Hematopoietic multipotent progenitor cell treated with erythropoietin and hydrocortisone succinate and interleukin-3 and kit ligand, for 15 days (in vitro differentiated cells): ENCODE results near the gene KRTAP9-6.
"Not testable (repeated sequence)": the region's sequence is repeated elsewhere in the genome, so short reads cannot be mapped to it uniquely, and the experiment has no call there.

Experiments used
- DNase-seq: peaks from one replicate; pipeline ENCODE4 v3.0.0-alpha.2; 2015; ENCODE audit warnings: low spot score

Gene KRTAP9-6, protein sequence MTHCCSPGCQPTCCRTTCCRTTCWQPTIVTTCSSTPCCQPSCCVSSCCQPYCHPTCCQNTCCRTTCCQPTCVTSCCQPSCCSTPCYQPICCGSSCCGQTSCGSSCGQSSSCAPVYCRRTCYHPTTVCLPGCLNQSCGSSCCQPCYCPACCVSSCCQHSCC

DNA sequence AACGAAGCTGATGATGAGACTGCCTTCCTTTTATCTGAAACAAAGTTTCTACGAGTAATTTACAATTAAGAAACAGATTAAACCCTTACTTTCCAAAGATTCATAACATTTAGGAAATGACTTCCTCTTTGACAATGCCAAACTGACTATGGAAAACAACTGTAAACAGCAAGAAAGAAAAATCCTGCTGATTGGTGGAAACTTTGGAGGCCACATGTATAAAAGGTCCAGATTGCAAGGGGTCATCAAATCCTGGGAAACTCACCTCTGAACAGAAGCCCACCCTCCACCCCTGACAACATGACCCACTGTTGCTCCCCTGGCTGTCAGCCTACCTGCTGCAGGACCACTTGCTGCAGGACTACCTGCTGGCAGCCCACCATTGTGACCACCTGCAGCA, at the start of gene KRTAP9-6:
KRTAP9-6 (plus strand) TSS at position 301 of the 400 bp plus-strand sequence; CDS start at position 301, 0 bp downstream.
- no peak for DNase-seq

DNA sequence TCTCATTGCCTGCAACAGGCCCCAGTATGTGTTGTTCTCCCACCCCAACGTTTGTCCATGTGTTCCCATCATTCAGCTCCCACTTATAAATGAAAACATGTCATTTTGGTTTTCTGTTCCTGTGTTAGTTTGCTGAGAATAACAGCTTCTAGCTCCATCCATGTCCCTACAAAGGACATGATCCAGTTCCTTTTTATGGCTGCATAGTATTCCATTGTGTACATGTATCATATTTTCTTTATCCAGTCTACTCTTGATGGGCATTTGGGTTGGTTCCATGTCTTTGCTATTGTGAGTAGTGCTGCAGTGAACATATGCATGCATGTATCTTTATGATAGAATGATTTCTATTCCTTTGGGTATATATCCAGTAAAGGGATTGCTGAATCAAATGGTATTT, 49.5 kb upstream of the KRTAP9-6 start:
- DNase-seq, result no peak

DNA sequence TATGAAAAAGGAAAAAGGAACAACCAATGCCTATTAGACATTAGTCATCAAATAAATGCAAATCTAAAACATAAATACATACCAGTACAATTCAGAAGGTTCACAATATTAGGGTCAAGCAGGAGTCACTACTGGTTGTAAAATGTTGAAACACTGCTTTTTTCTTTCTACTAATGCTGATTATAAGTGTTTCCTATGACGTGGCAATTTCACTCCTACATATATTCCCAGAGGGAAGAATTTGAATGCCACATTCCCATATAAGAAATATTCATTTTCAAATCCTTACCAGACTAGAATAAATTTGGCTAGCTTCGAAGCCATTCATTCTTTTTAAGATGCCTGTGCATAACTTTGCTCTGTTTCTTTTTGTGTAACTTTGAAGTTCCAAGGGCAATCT, 41.4 kb upstream of the KRTAP9-6 start:
- no peak for DNase-seq

DNA sequence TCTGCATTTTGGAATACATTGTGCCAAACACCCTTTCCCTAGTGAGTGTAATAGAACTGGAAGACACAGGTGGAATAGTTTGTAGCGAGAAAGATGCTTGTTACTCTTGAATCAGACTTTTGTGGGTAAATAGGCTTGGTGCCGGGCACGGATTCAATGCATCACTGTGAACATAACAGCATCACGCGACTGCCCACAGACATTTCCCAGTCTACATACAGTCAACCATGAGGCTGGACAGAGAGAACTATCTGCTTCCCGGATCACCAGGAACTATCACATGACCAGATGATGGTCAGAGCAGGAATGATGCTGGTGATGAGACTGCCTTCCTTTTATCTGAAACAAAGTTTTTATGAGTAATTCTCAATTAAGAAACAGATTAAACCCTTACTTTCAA, 39.1 kb upstream of the KRTAP9-6 start:
- DNase-seq, result no peak

DNA sequence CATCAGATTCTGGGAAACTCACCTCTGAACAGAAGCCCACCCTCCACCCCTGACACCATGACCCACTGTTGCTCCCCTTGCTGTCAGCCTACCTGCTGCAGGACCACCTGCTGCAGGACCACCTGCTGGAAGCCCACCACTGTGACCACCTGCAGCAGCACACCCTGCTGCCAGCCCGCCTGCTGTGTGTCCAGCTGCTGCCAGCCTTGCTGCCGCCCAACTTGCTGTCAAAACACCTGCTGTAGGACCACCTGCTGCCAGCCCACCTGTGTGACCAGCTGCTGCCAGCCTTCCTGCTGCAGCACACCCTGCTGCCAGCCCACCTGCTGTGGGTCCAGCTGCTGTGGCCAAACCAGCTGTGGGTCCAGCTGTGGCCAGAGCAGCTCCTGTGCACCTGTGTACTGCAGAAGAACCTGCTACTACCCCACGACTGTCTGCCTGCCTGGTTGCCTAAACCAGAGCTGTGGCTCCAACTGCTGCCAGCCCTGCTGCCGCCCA, 38.5 kb upstream of the KRTAP9-6 start, which contains the start of gene KRTAP9-2:
KRTAP9-2 (plus strand) TSS at position 51 of the 498 bp plus-strand sequence; CDS start at position 58, 7 bp downstream.
- DNase-seq, result not testable (repeated sequence)

DNA sequence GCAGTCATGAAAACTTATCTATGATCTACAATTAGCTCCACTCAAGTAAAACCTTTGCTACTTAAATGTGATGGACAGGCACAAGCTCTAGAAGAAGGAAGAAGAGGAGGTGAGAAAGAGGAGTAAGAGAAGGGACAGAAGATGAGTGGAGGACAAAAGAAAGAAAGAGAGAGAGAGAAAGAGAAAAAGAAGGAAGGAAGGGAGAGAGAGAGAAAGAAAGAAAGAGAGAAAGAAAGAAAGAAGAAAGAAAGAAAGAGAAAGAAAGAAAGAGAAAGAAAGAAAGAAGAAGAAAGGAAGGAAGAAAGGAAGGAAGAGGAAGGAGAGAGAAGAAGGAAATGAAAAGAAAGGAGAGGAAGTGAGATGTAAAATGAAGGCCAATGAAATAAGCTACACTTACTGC, 35.1 kb upstream of the KRTAP9-6 start:
- DNase-seq, result no peak

DNA sequence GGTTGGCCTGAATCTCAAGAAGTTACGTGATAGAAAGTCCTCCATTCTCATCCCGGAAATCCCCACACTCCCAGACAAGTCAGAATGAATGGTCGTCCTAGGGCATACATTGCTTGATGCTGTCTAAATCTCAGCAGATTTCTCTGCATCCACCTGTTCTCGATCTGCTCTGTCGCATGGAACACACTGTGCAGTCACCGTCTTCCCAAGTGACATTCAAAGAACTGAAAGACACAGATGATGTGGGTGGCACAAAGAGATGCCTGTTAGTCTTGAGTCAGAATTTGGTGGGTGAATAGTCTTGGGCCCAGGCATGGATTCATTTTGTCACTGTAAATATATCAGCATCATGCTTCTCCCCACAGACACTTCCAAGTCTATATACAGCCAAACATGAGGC, 33.4 kb upstream of the KRTAP9-6 start:
- no peak for DNase-seq

DNA sequence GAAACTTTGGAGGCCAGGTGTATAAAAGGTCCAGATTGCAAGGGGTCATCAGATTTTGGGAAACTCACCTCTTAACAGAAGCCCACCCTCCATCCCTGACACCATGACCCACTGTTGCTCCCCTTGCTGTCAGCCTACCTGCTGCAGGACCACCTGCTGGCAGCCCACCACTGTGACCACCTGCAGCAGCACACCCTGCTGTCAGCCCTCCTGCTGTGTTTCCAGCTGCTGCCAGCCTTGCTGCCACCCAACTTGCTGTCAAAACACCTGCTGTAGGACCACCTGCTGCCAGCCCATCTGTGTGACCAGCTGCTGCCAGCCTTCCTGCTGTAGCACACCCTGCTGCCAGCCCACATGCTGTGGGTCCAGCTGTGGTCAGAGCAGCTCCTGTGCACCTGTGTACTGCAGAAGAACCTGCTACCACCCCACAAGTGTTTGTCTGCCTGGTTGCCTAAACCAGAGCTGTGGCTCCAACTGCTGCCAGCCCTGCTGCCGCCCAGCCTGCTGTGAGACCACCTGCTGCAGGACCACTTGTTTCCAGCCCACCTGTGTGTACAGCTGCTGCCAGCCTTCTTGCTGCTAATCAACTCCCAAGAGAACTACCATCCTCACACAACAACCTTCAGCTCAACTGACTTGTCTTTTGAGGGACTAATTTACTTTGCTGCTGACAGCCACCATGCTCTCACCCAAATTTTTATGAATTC, 32.6 kb upstream of the KRTAP9-6 start, which contains the start of gene KRTAP9-3:
KRTAP9-3 (plus strand) TSS at position 51 of the 707 bp plus-strand sequence; CDS start at position 104, 53 bp downstream.
- not testable (repeated sequence) for DNase-seq

DNA sequence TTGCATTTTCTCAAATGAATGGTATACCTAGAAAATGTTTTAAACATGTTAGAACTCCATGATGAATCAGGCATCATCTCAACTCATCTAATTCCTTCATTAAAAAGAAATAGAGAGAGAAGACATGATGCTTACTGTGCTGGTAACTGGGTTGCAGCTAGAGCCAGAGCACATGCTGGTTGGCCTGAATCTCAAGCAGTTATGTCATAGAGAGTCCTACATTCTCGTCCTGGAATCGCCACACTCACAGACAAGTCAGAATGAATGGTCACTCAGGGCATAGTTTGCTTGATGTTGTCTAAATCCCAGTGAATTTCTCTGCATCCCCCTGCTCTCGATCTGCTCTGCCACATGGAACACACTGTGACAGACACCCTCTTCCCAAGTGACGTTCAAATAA, 28.1 kb upstream of the KRTAP9-6 start:
- not testable (repeated sequence) for DNase-seq

DNA sequence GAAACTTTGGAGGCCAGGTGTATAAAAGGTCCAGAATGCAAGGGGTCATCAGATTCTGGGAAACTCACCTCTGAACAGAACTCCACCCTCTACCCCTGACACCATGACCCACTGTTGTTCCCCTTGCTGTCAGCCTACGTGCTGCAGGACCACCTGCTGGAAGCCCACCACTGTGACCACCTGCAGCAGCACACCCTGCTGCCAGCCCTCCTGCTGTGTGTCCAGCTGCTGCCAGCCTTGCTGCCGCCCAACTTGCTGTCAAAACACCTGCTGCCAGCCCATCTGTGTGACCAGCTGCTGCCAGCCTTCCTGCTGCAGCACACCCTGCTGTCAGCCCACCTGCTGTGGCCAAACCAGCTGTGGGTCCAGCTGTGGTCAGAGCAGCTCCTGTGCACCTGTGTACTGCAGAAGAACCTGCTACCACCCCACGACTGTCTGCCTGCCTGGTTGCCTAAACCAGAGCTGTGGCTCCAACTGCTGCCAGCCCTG, 27.2 kb upstream of the KRTAP9-6 start, which contains the start of gene KRTAP9-8:
KRTAP9-8 (plus strand) TSS at position 51 of the 489 bp plus-strand sequence; CDS start at position 104, 53 bp downstream.
- not testable (repeated sequence) for DNase-seq

DNA sequence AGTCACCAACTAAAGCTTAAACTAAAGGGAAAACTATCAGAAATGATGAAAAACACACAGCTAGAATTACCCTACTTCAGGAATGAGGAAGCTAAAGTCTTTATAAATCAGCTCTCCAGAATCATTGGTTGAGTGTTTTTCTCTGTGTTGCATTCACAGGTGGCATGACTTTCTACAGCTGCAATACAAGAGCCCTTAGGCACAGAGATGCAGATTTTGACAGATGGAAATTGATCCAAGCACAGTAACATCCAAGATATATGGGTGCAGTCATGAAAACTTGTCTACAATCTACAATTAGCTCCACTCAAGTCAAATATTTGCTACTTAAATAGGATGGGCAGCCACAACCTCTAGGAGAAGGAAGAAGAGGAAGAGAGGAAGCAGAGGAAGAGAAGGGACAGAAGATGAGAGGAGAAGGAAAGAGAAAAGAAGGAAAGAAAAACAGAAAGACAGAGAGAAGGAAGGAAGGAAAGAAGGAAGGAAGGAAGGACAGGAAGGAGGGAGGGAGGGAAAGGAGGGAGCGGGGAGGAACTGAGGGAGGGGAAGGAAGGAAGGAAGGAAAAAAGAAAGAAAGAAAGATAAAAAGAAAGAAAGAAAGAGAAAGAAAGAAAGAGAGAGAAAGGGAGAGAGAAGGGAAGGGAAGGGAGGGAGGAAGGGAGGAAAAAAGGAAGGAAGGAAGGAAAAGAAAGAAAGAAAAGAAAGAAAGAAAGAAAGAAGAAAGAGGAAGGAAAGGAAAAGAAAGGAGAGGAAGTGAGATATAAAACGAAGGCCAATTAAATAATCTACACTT, 18.0 kb upstream of the KRTAP9-6 start:
- DNase-seq, result not testable (repeated sequence)

DNA sequence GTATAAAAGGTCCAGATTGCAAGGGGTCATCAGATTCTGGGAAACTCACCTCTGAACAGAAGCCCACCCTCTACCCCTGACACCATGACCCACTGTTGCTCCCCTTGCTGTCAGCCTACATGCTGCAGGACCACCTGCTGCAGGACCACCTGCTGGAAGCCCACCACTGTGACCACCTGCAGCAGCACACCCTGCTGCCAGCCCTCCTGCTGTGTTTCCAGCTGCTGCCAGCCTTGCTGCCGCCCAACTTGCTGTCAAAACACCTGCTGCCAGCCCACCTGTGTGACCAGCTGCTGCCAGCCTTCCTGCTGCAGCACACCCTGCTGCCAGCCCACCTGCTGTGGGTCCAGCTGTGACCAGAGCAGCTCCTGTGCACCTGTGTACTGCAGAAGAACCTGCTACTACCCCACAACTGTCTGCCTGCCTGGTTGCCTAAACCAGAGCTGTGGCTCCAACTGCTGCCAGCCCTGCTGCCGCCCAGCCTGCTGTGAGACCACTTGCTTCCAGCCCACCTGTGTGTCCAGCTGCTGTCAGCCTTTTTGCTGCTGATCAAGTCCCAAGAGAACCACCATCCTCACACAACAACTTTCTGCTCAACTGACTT, 15.4 kb upstream of the KRTAP9-6 start, which contains the start of gene KRTAP9-4:
KRTAP9-4 (plus strand) TSS at position 51 of the 604 bp plus-strand sequence; CDS start at position 85, 34 bp downstream.
- DNase-seq, result not testable (repeated sequence)

DNA sequence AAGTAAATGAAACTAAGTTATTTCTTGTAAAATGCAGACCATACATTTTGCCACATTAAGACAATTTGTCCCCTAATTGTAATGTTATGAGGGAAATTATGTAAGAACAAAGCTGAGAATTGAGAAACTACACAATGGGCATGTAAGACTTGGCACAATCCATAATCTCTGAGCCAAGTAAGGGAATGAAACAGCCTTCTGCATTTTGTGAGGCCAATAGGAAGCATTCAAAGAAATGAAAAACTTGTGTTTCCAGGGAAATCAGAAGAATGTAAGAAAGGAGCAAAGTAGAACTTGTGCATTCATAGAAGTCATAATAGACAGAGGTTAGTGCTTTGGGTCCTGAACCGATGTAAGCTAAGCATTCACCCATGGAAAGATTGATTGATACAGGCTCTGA, 13.9 kb upstream of the KRTAP9-6 start:
- no peak for DNase-seq

DNA sequence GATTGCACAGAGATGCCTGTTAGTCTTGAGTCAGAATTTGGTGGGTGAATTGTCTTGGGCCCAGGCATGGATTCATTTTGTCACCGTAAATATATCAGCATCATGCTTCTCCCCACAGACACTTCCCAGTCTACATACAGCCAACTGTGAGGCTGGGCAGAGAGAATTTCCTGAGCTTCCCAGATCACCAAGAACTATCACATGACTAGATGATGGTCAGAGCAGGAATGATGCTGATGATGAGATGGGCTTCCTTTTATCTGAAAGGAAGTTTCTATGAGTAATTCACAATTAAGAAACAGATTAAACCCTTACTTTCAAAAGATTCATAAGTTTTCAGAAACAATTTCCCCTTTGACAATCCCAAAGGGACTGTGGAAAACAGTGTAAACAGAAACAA, 10.3 kb upstream of the KRTAP9-6 start:
- DNase-seq, result no peak

DNA sequence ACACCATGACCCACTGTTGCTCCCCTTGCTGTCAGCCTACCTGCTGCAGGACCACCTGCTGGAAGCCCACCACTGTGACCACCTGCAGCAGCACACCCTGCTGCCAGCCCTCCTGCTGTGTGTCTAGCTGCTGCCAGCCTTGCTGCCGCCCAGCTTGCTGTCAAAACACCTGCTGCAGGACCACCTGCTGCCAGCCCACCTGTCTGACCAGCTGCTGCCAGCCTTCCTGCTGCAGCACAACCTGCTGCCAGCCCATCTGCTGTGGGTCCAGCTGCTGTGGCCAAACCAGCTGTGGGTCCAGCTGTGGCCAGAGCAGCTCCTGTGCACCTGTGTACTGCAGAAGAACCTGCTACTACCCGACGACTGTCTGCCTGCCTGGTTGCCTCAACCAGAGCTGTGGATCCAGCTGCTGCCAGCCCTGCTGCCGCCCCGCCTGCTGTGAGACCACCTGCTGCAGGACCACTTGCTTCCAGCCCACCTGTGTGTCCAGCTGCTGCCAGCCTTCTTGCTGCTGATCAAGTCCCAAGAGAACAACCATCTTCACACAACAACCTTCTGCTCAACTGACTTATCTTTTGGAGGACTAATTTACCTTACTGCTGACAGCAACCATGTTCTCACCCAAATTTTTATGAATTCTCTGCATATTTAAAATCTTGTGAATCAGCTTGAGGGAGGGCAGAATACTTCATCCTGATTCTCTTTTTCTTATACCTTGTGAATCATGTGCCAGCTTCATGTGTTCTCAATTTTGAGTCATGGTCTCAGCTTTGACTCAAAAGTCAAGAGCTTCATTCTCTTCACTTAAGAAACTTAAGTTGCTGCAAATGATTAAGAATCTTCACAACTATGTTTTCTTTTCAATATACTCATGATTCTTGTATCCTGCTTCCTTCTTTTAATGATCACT, 9.5 kb upstream of the KRTAP9-6 start, which contains the start of gene KRTAP9-9:
KRTAP9-9 (plus strand) TSS at position 4 of the 910 bp plus-strand sequence.
- DNase-seq, result not testable (repeated sequence)

DNA sequence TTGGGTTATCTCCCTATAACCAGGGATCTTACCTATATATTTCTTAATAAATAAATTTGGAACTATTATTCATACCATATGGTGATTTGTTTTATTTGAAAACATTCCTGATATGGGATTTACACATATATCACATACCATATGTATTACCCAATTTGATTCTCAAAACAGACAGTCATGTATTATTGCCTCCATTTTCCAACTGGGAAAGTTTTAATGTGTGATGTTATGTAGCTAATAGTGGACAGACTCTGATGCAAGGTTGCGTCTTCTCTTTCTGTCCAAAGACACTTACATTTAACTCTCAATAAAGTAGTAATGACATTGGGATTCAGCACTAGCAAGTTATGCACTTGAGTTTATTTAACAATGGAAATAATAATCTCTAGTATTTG, 8.9 kb upstream of the KRTAP9-6 start:
- no peak for DNase-seq

DNA sequence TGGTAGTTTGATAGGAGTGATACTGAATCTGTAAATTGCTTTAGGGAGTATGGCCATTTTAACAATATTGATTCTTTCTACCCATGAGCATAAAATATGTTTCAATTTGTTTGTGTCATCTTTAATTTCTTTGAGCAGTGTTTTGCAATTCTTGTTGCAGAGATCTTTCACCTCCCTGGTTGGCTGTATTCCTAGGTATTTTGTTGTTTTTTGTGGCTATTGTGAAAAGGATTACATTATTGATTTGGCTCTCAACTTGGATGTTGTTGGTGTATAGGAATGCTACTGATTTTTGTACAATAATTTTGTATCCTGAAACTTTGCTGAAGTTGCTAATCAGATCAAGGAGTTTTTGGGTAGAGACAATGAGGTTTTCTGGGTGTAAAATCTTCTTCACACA, 6.8 kb upstream of the KRTAP9-6 start:
- DNase-seq, result no peak

DNA sequence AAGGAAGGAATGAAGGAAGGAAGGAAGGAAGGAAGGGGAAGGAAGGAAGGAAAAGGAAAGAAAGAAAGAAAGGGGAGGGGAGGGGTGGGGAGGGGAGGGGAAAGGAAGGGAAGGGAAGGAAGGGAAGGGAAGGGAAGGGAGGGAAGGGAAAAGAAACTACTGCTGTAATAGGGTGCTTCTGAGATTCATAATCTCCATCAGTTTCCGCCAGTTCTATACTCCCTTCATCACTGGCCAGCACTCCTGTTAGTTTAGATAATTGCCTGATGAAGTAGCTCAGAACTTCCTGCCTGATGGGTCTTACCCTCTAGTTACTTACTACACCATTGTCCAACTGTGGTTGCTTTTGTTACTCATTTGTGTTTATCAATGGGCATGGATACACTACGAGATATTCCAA, 2.0 kb upstream of the KRTAP9-6 start:
- DNase-seq, result no peak

DNA sequence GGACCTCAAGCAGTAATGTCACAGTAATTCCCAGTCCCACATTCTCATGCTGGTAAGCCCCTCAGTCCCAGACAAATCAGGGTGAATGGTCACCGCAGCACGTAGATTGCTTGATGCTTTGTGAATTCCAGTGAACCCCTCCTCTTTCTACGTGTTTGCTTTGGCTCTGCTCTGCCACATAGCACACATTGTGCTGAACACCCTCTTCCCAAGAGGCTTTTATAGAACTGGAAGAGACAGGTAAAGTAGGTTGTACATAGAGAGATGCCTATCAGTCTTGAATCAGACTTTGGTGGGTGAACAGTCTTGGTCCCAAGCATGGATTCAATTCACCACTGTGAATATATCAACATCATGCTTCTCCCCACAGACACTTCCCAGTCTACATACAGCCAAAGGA, 579 bp upstream of the KRTAP9-6 start:
- no peak for DNase-seq

DNA sequence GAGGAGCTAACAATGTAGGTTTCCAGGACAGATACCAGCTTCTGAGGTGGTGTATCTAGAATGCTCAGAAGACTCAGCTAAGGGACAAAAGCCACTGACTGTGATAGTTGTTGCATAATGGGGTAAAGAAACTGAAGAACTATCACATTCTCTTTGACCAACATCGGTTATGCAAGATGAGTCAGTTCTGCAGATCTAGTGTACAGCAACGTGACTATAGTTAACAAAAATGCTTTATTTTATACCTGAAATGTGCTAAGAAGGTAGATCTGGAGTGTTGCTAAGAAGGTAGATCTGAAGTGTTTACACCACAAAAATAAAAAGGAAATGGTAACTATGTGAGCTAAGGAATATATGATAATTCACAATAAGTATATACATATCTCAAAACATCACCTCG, 2.5 kb downstream of the KRTAP9-6 start:
- no peak for DNase-seq
